SK-N-SH treated with all-trans-retinoic acid at 6 μM for 48 hours (cell line): ENCODE results near the gene TRIM47.

Source experiments
- ATAC-seq: fragments of 200-7000 bp; cut with Tn5 transposase; 3 replicates; pipeline ENCODE4 v1.9.1; 2020; ENCODE audit warnings: mild to moderate bottlenecking, moderate library complexity
- ARNTL ChIP-seq: fragments of 450-650 bp; formaldehyde crosslinking; IDR thresholded peaks from 2 replicates; pipeline ENCODE4 v1.5.0; 2020; ENCODE audit warnings: low read depth, mild to moderate bottlenecking, moderate library complexity, borderline replicate concordance
- BACH2 ChIP-seq: fragments of 250-450 bp; sonication (Bioruptor Pico); IDR thresholded peaks from 2 replicates; pipeline ENCODE4 v1.9.0; 2021; ENCODE audit warnings: mild to moderate bottlenecking, borderline replicate concordance
- CSDC2 ChIP-seq: fragments of 250-450 bp; sonication (Bioruptor Pico); IDR thresholded peaks from 2 replicates; pipeline ENCODE4 v1.5.0; 2020; ENCODE audit warnings: mild to moderate bottlenecking, moderate library complexity
- CSRNP3 ChIP-seq: fragments of 250-450 bp; sonication (Bioruptor Pico); IDR thresholded peaks from 2 replicates; pipeline ENCODE4 v1.5.1; 2021; ENCODE audit warnings: mild to moderate bottlenecking, moderate library complexity
- ESRRG ChIP-seq: fragments of 250-450 bp; sonication (Bioruptor Pico); IDR thresholded peaks from 2 replicates; pipeline ENCODE4 v1.6.1; 2021; ENCODE audit warnings: mild to moderate bottlenecking
- GLIS3 ChIP-seq: fragments of 250-450 bp; sonication (Bioruptor Pico); IDR thresholded peaks from 2 replicates; pipeline ENCODE4 v1.5.0; 2020; ENCODE audit warnings: mild to moderate bottlenecking, moderate library complexity
- ISL1 ChIP-seq: fragments of 250-450 bp; sonication (Bioruptor Pico); IDR thresholded peaks from 2 replicates; pipeline ENCODE4 v2.1.2; 2022; ENCODE audit warnings: mild to moderate bottlenecking, moderate library complexity
- OSR1 ChIP-seq: fragments of 250-450 bp; sonication (Bioruptor Pico); IDR thresholded peaks from 2 replicates; pipeline ENCODE4 v1.8.0; 2022; ENCODE audit warnings: moderate library complexity, mild to moderate bottlenecking, inconsistent platforms
- PATZ1 ChIP-seq: fragments of 250-450 bp; sonication (Bioruptor Pico); IDR thresholded peaks from 2 replicates; pipeline ENCODE4 v1.8.0; 2020; ENCODE audit warnings: mild to moderate bottlenecking, moderate library complexity, borderline replicate concordance
- PPARA ChIP-seq: fragments of 250-450 bp; sonication (Bioruptor Pico); IDR thresholded peaks from 2 replicates; pipeline ENCODE4 v1.5.0; 2020; ENCODE audit warnings: mild to moderate bottlenecking, borderline replicate concordance
- RARB ChIP-seq: fragments of 250-450 bp; sonication (Bioruptor Pico); IDR thresholded peaks from 2 replicates; pipeline ENCODE4 v1.8.0; 2021; ENCODE audit warnings: mild to moderate bottlenecking, moderate library complexity
- SNAI2 ChIP-seq: fragments of 250-450 bp; sonication (Bioruptor Pico); IDR thresholded peaks from 2 replicates; pipeline ENCODE4 v1.5.0; 2020; ENCODE audit warnings: mild to moderate bottlenecking, moderate library complexity
- TOX ChIP-seq: fragments of 250-450 bp; sonication (Bioruptor Pico); IDR thresholded peaks from 2 replicates; pipeline ENCODE4 v1.8.0; 2021; ENCODE audit warnings: mild to moderate bottlenecking, moderate library complexity, borderline replicate concordance
- ZC3H10 ChIP-seq: fragments of 250-450 bp; sonication (Bioruptor Pico); IDR thresholded peaks from 2 replicates; pipeline ENCODE4 v1.5.1; 2021; ENCODE audit warnings: mild to moderate bottlenecking, moderate library complexity
- ZFP3 ChIP-seq: fragments of 250-450 bp; sonication (Bioruptor Pico); IDR thresholded peaks from 2 replicates; pipeline ENCODE4 v1.5.0; 2020; ENCODE audit warnings: mild to moderate bottlenecking, moderate library complexity
- ZFP30 ChIP-seq: fragments of 450-650 bp; formaldehyde crosslinking; IDR thresholded peaks from 2 replicates; pipeline ENCODE4 v1.5.0; 2022; ENCODE audit warnings: mild to moderate bottlenecking, moderate library complexity
- ZNF565 ChIP-seq: fragments of 450-650 bp; formaldehyde crosslinking; conservative IDR thresholded peaks from 2 replicates; pipeline ENCODE4 v1.5.0; 2020; ENCODE audit warnings: low read depth, mild to moderate bottlenecking, moderate library complexity
- ZNF70 ChIP-seq: fragments of 450-650 bp; formaldehyde crosslinking; IDR thresholded peaks from 2 replicates; pipeline ENCODE4 v1.5.0; 2020; ENCODE audit warnings: mild to moderate bottlenecking, moderate library complexity
- ZNF8 ChIP-seq: fragments of 450-650 bp; formaldehyde crosslinking; IDR thresholded peaks from 2 replicates; pipeline ENCODE4 v1.5.0; 2020; ENCODE audit warnings: mild to moderate bottlenecking, moderate library complexity
- TF ChIP-seq, protein P1 (sequence below): fragments of 250-450 bp; sonication (Bioruptor Pico); IDR thresholded peaks from 2 replicates; pipeline ENCODE4 v1.8.0; 2021; ENCODE audit warnings: low read depth, mild to moderate bottlenecking, moderate library complexity, borderline replicate concordance
- TF ChIP-seq, protein P2 (sequence below): fragments of 250-450 bp; sonication (Bioruptor Pico); IDR thresholded peaks from 2 replicates; pipeline ENCODE4 v1.5.1; 2020; ENCODE audit warnings: low read depth, mild to moderate bottlenecking, moderate library complexity

TRIM47 gene

GRCh38 chr17:75876190-75876937 lies 2.0 kb downstream of the TRIM47 start:
- peak; percentile 13 for ATAC-seq
- TF ChIP-seq CSRNP3 (CRISPR knock-in tag) (no peak), ZC3H10 (no peak), ZNF8 (CRISPR knock-in tag) (no peak), ZFP30 (CRISPR knock-in tag) (no peak), OSR1 (no peak), ZNF565 (CRISPR knock-in tag) (no peak), CSDC2 (CRISPR knock-in tag) (no peak), SNAI2 (no peak), ARNTL (CRISPR knock-in tag) (no peak), BACH2 (CRISPR knock-in tag) (no peak), TOX (CRISPR knock-in tag) (no peak), PATZ1 (no peak), ESRRG (CRISPR knock-in tag) (no peak), ISL1 (no peak)
- TF ChIP-seq, protein P1, sequence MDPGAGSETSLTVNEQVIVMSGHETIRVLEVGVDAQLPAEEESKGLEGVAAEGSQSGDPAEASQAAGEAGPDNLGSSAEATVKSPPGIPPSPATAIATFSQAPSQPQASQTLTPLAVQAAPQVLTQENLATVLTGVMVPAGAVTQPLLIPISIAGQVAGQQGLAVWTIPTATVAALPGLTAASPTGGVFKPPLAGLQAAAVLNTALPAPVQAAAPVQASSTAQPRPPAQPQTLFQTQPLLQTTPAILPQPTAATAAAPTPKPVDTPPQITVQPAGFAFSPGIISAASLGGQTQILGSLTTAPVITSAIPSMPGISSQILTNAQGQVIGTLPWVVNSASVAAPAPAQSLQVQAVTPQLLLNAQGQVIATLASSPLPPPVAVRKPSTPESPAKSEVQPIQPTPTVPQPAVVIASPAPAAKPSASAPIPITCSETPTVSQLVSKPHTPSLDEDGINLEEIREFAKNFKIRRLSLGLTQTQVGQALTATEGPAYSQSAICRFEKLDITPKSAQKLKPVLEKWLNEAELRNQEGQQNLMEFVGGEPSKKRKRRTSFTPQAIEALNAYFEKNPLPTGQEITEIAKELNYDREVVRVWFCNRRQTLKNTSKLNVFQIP (CRISPR knock-in tag) = no peak

DNA sequence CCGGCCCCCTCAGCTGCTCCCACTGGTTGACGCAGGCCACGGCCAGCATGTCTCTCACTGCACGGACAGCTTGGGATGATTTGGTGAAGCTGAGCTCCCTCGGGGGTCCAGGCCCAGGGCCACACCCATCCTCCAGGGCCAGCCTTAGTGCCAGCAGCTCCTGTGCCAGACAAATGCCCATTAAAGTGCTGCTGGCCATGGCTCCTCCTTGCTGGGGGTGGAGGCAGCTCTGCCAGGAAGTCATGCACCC lies 2.5 kb downstream of the TRIM47 start:
- ATAC-seq = peak; percentile 10
- no peak for TF ChIP-seq ZNF565 (CRISPR knock-in tag)
- TF ChIP-seq, protein P2, sequence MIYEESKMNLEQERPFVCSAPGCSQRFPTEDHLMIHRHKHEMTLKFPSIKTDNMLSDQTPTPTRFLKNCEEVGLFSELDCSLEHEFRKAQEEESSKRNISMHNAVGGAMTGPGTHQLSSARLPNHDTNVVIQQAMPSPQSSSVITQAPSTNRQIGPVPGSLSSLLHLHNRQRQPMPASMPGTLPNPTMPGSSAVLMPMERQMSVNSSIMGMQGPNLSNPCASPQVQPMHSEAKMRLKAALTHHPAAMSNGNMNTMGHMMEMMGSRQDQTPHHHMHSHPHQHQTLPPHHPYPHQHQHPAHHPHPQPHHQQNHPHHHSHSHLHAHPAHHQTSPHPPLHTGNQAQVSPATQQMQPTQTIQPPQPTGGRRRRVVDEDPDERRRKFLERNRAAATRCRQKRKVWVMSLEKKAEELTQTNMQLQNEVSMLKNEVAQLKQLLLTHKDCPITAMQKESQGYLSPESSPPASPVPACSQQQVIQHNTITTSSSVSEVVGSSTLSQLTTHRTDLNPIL (CRISPR knock-in tag) = no peak
- no peak for TF ChIP-seq PATZ1
- no peak for TF ChIP-seq PPARA (CRISPR knock-in tag)
- TF ChIP-seq ESRRG (CRISPR knock-in tag) = no peak
- TF ChIP-seq ZNF8 (CRISPR knock-in tag) = no peak
- TF ChIP-seq ZNF70 = no peak
- TF ChIP-seq BACH2 (CRISPR knock-in tag) = no peak
- TF ChIP-seq CSRNP3 (CRISPR knock-in tag) = no peak
- TF ChIP-seq ISL1 = no peak
- TF ChIP-seq TOX (CRISPR knock-in tag) = no peak
- no peak for TF ChIP-seq GLIS3
- TF ChIP-seq OSR1 = no peak
- no peak for TF ChIP-seq ZFP3 (CRISPR knock-in tag)
- TF ChIP-seq, protein P1 (CRISPR knock-in tag) = no peak
- no peak for TF ChIP-seq SNAI2
- no peak for TF ChIP-seq RARB
